Skeletal muscle tissue (tissue), 4 donors: ENCODE data around the gene KCNQ5. TPM values are rescaled to one million over a fixed set of nuclear protein-coding genes. Genes with fewer than 3 reads are reported as not detected.
"Not testable (repeated sequence)": the region's sequence is repeated elsewhere in the genome, so short reads cannot be mapped to it uniquely, and the experiment has no call there.

ENCODE experiments used
- H3K27ac ChIP-seq: one replicate; pipeline ENCODE4 v1.7.0; 2013; ENCODE audit warnings: mild to moderate bottlenecking, low read depth, low read length, inconsistent platforms
- H3K27me3 ChIP-seq, 3 donors: one replicate each; pipeline ENCODE4 v1.7.0; 2013; ENCODE audit warnings: low read length in 3 of 3; ENCODE audit not compliant: control insufficient read depth in 3 of 3, insufficient read depth in 3 of 3
- H3K36me3 ChIP-seq, 3 donors: one replicate each; pipeline ENCODE4 v1.7.0; 2013; ENCODE audit warnings: low read length in 3 of 3; ENCODE audit not compliant: control insufficient read depth in 3 of 3, insufficient read depth in 3 of 3
- H3K4me1 ChIP-seq, 3 donors: one replicate each; pipeline ENCODE4 v1.7.0; 2013; ENCODE audit warnings: low read length in 3 of 3, mild to moderate bottlenecking in 3 of 3; ENCODE audit not compliant: control insufficient read depth in 3 of 3, insufficient read depth in 3 of 3
- H3K4me3 ChIP-seq, 3 donors: one replicate each; pipeline ENCODE4 v1.7.0; 2013; ENCODE audit warnings: low read length in 3 of 3
- H3K9ac ChIP-seq, 3 donors: one replicate each; pipeline ENCODE4 v1.7.0; 2013; ENCODE audit warnings: low read length in 3 of 3, mild to moderate bottlenecking in 3 of 3, moderate library complexity in 2 of 3, low read depth in 1 of 3
- H3K9me3 ChIP-seq, 3 donors: one replicate each; pipeline ENCODE4 v1.7.0; 2013; ENCODE audit warnings: low read length in 3 of 3; ENCODE audit not compliant: control insufficient read depth in 3 of 3
- total RNA-seq: library from RNA; depleted of rRNA; stranded (reverse); fragments of >200 nt; gene quantifications from one replicate; pipeline ENCODE4 v1.2.3, GENCODE V29; 2014
- donor health status: Osteomylitis.

KCNQ5 gene
- total RNA-seq, 1 donor from 2014 or later: 0.52 TPM

DNA sequence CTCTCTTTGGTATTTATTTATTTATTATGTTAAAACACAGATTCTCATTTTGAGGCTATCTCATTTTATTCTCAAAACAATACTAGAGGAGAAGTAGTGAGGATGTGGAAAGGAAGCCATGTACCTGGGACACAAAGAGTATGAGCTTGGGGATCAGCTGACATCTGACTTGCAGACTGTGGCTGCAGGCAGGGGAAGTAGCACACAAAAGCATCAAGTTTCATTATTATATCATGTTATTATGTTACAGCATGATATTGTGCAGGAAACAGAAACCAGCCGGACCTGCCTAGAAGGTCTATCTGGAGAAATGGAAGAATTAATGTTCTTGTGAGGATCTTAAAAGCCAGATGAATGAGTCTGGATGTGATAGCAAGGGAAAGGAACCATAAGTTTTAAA, 355.2 kb downstream of the KCNQ5 start:
- no peak overlapping the region for H3K9ac ChIP-seq
- no peaks in the 10 kb centered on the region for H3K36me3 ChIP-seq
- H3K27me3 ChIP-seq: no peaks in the 10 kb centered on the region
- no peaks in the 10 kb centered on the region for H3K9me3 ChIP-seq
- H3K4me3 ChIP-seq: no peak overlapping the region
- H3K27ac ChIP-seq: no peak overlapping the region
- peaks cover 9 to 12% (median 9%) of the 10 kb centered on the region in 3 donors for H3K4me1 ChIP-seq

DNA sequence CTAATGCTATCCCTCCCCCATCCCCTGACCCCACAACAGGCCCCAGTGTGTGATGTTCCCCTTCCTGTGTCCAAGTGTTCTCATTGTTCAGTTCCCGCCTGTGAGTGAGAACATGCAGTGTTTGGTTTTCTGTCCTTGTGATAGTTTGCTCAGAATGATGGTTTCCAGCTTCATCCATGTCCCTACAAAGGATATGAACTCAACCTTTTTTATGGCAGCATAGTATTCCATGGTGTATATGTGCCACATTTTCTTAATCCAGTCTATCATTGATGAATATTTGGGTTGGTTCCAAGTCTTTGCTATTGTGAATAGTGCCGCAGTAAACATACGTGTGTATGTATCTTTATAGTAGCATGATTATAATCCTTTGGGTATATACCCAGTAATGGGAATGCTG, 356.9 kb downstream of the KCNQ5 start:
- H3K27ac ChIP-seq, H3K27me3 ChIP-seq, H3K9me3 ChIP-seq, H3K4me3 ChIP-seq, H3K9ac ChIP-seq, H3K36me3 ChIP-seq: not testable (repeated sequence)
- H3K4me1 ChIP-seq: peaks cover 9 to 12% (median 9%) of the 10 kb centered on the region in 3 donors

- H3K4me1 ChIP-seq, H3K27ac ChIP-seq, H3K9me3 ChIP-seq, H3K4me3 ChIP-seq, H3K9ac ChIP-seq, H3K36me3 ChIP-seq, H3K27me3 ChIP-seq: not testable (repeated sequence)
These were observed 362.4 kb downstream of the KCNQ5 start for GRCh38 chr6:72984189-72984831.

GRCh38 chr6:72984981-72985665, 363.3 kb downstream of the KCNQ5 start:
- Histone ChIP-seq H3K27me3 (no peaks in the 10 kb centered on the region), H3K4me3 (no peak overlapping the region), H3K27ac (no peak overlapping the region), H3K4me1 (no peaks in the 10 kb centered on the region), H3K9me3 (no peaks in the 10 kb centered on the region), H3K36me3 (no peaks in the 10 kb centered on the region), H3K9ac (no peak overlapping the region)

- no peaks in the 10 kb centered on the region for H3K9me3 ChIP-seq
- no peaks in the 10 kb centered on the region for H3K27me3 ChIP-seq
- no peaks in the 10 kb centered on the region for H3K4me1 ChIP-seq
- H3K9ac ChIP-seq: no peak overlapping the region
- H3K4me3 ChIP-seq: no peak overlapping the region
- no peaks in the 10 kb centered on the region for H3K36me3 ChIP-seq
- no peak overlapping the region for H3K27ac ChIP-seq
These were observed 365.4 kb downstream of the KCNQ5 start for GRCh38 chr6:72987301-72987700.

DNA sequence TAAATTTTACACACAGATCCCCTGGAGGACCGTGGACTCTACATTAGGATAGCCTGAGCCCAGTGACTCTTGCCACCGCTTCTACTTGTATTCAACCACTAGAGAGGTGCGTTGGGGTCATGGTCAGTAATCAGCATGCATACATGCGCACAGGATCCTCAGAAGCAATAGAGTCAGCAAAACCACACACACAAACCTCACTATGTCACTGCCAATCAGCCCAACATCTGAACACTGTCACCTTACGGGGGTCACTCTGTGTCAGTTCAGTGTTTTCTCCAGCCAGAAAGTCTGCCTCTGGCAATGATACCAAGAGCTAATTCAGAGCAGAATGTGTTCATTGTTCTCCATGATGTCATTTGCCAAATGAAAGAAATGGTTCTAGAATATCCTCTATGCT, 378.1 kb downstream of the KCNQ5 start:
- H3K4me3 ChIP-seq: no peak overlapping the region
- no peak overlapping the region for H3K9ac ChIP-seq
- H3K4me1 ChIP-seq: no peaks in the 10 kb centered on the region
- no peaks in the 10 kb centered on the region for H3K36me3 ChIP-seq
- H3K27ac ChIP-seq: no peak overlapping the region
- H3K27me3 ChIP-seq: no peaks in the 10 kb centered on the region
- H3K9me3 ChIP-seq: no peaks in the 10 kb centered on the region

- H3K27me3 ChIP-seq: no peaks in the 10 kb centered on the region
- no peak overlapping the region for H3K27ac ChIP-seq
- H3K9me3 ChIP-seq: no peaks in the 10 kb centered on the region
- no peaks in the 10 kb centered on the region for H3K4me1 ChIP-seq
- no peak overlapping the region for H3K9ac ChIP-seq
- H3K36me3 ChIP-seq: no peaks in the 10 kb centered on the region
- H3K4me3 ChIP-seq: no peak overlapping the region
These were observed 378.6 kb downstream of the KCNQ5 start for GRCh38 chr6:73000460-73000859.

GRCh38 chr6:73002588-73002987, 380.7 kb downstream of the KCNQ5 start:
- H3K4me3 ChIP-seq: no peak overlapping the region
- H3K36me3 ChIP-seq: no peaks in the 10 kb centered on the region

DNA sequence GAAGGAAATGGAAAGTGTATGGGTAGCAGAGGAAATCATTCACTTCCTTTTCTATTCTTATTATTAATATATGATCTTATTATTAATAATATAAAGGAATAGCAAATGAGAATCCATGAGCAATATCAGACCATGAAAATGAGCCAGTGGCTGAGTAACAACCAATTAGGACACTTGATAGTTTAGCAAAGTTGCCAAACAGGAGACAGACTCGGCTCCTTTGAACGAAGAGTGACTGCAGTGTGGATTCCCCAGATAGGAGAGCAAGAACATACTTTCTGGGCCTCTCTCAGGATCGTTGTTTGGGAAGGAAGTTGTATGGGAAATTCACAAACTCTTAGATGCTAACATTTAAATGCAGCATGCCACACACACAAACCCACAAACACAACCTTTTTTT, 381.4 kb downstream of the KCNQ5 start:
- Histone ChIP-seq H3K9me3 (no peaks in the 10 kb centered on the region), H3K27me3 (no peaks in the 10 kb centered on the region), H3K4me3 (no peak overlapping the region), H3K27ac (no peak overlapping the region), H3K9ac (no peak overlapping the region), H3K36me3 (no peaks in the 10 kb centered on the region), H3K4me1 (no peaks in the 10 kb centered on the region)

More at GRCh38 chr6:73002588-73002987, 380.7 kb downstream of the KCNQ5 start:
- H3K9ac ChIP-seq: no peak overlapping the region
- H3K9me3 ChIP-seq: no peaks in the 10 kb centered on the region
- no peak overlapping the region for H3K27ac ChIP-seq
- H3K27me3 ChIP-seq: no peaks in the 10 kb centered on the region
- H3K4me1 ChIP-seq: no peaks in the 10 kb centered on the region

- H3K9me3 ChIP-seq: no peaks in the 10 kb centered on the region
- no peaks in the 10 kb centered on the region for H3K4me1 ChIP-seq
- no peak overlapping the region for H3K9ac ChIP-seq
- no peak overlapping the region for H3K27ac ChIP-seq
- no peaks in the 10 kb centered on the region for H3K27me3 ChIP-seq
- no peak overlapping the region for H3K4me3 ChIP-seq
- H3K36me3 ChIP-seq: no peaks in the 10 kb centered on the region
These were observed 382.4 kb downstream of the KCNQ5 start for GRCh38 chr6:73004231-73004630.
